Stimulated activated naive CD8-positive, alpha-beta T cell treated with anti-CD3 and anti-CD28 coated beads, Interleukin-15, amount 100 ng/mL, for 72 hours (primary cell): ENCODE results near the gene MED29.

Experiments
- ATAC-seq: fragments of 150-1000 bp; cut with Tn5 transposase; 2 replicates; pipeline ENCODE4 v1.10.0; 2021; ENCODE audit warnings: mild to moderate bottlenecking, moderate library complexity
- DNase-seq, 2 donors: peaks; one replicate each; pipeline ENCODE4 v3.0.0; 2021 to 2022
- H3K27ac Mint-ChIP-seq, 2 donors: one replicate each; pipeline ENCODE4 v1.8.0; 2022; ENCODE audit warnings: mild to moderate bottlenecking in 2 of 2, mixed read lengths in 2 of 2, moderate library complexity in 2 of 2
- H3K27me3 Mint-ChIP-seq: one replicate; pipeline ENCODE4 v1.8.0; 2022; ENCODE audit warnings: mixed read lengths
- H3K4me1 Mint-ChIP-seq: one replicate; pipeline ENCODE4 v1.8.0; 2022; ENCODE audit warnings: mild to moderate bottlenecking, mixed read lengths
- H3K4me3 Mint-ChIP-seq, 2 donors: one replicate each; pipeline ENCODE4 v1.8.0; 2022; ENCODE audit warnings: mild to moderate bottlenecking in 2 of 2, mixed read lengths in 2 of 2, moderate library complexity in 1 of 2
- H3K9me3 Mint-ChIP-seq, 2 donors: one replicate each; pipeline ENCODE4 v1.8.0; 2022; ENCODE audit warnings: mixed read lengths in 2 of 2

Gene MED29

GRCh38 chr19:39410831-39411080 lies 19.6 kb downstream of the MED29 start:
- H3K27ac Mint-ChIP-seq, result peak overlapping the region; percentile 96 to 97
- ATAC-seq (no peak), DNase-seq (no peak)
- no peaks in the 10 kb centered on the region for H3K27me3 Mint-ChIP-seq
- H3K4me1 Mint-ChIP-seq, result peaks cover 68% of the 10 kb centered on the region
- H3K9me3 Mint-ChIP-seq, result no peaks in the 10 kb centered on the region
- H3K4me3 Mint-ChIP-seq, result peak overlapping the region; percentile 91

- Mint-ChIP-seq H3K4me1 (peaks cover 64% of the 10 kb centered on the region), H3K4me3 (peak overlapping the region; percentile 91), H3K27me3 (no peaks in the 10 kb centered on the region), H3K27ac (peak overlapping the region; percentile 95 to 100), H3K9me3 (no peaks in the 10 kb centered on the region)
- no peak for ATAC-seq
- no peak for DNase-seq
Measured at GRCh38 chr19:39411081-39411831, 20.1 kb downstream of the MED29 start.

DNA sequence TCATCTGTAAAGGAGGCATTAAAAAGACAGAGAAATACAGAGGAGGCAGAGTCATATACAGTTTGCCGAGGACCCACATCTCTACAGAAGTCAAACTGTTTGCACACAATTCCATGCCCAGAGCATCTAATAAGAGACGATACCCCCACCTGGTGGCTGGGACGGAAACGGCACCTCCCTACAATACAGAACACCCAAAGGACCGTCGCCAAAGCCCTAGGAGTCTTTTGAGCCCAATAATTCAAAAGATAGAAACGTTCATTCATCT lies 20.6 kb downstream of the MED29 start:
- H3K4me1 Mint-ChIP-seq, result peaks cover 61% of the 10 kb centered on the region
- ATAC-seq, result peak; percentile 61
- H3K4me3 Mint-ChIP-seq, result peak overlapping the region; percentile 91
- H3K27ac Mint-ChIP-seq, result peak overlapping the region; percentile 95 to 100
- no peaks in the 10 kb centered on the region for H3K27me3 Mint-ChIP-seq
- DNase-seq, result peak; percentile 90
- no peaks in the 10 kb centered on the region for H3K9me3 Mint-ChIP-seq

GRCh38 chr19:39412100-39412866 lies 21.1 kb downstream of the MED29 start, which contains the start of gene PLEKHG2:
TSS of gene PLEKHG2 (plus strand) at chr19:39412669. CDS start at chr19:39414087, 1,418 bp downstream.
- ATAC-seq, result peak; percentile 78

GRCh38 chr19:39412867-39413271 lies 21.7 kb downstream of the MED29 start:
- DNase-seq (no peak), ATAC-seq (no peak)
- H3K27ac Mint-ChIP-seq, result peak overlapping the region; percentile 84 to 95
- peak overlapping the region; percentile 91 for H3K4me3 Mint-ChIP-seq
- H3K9me3 Mint-ChIP-seq, result no peaks in the 10 kb centered on the region
- peaks cover 59% of the 10 kb centered on the region for H3K4me1 Mint-ChIP-seq
- no peaks in the 10 kb centered on the region for H3K27me3 Mint-ChIP-seq

More at GRCh38 chr19:39412100-39412866, 21.1 kb downstream of the MED29 start, which contains the start of gene PLEKHG2:
- Mint-ChIP-seq H3K27me3 (no peaks in the 10 kb centered on the region), H3K4me1 (peaks cover 61% of the 10 kb centered on the region), H3K4me3 (peak within 1 kb of the TSS; percentile 91 to 98), H3K9me3 (no peaks in the 10 kb centered on the region), H3K27ac (peak within 1 kb of the TSS; percentile 95 to 100)
- DNase-seq, result peak; percentile 98 to 99

GRCh38 chr19:39413272-39413910 lies 22.2 kb downstream of the MED29 start:
- peak overlapping the region; percentile 91 to 95 for H3K27ac Mint-ChIP-seq
- H3K27me3 Mint-ChIP-seq, result no peaks in the 10 kb centered on the region
- DNase-seq (no peak), ATAC-seq (no peak)
- peak overlapping the region; percentile 91 to 98 for H3K4me3 Mint-ChIP-seq
- H3K9me3 Mint-ChIP-seq, result no peaks in the 10 kb centered on the region
- H3K4me1 Mint-ChIP-seq, result peaks cover 54% of the 10 kb centered on the region

GRCh38 chr19:39413911-39414608 lies 22.9 kb downstream of the MED29 start:
- Mint-ChIP-seq H3K9me3 (no peaks in the 10 kb centered on the region), H3K4me3 (peak overlapping the region; percentile 91 to 98), H3K4me1 (peaks cover 47% of the 10 kb centered on the region), H3K27me3 (no peaks in the 10 kb centered on the region), H3K27ac (peak overlapping the region; percentile 87 to 91)
- DNase-seq (no peak), ATAC-seq (no peak)

GRCh38 chr19:39415111-39416046 lies 24.2 kb downstream of the MED29 start:
- H3K4me1 Mint-ChIP-seq, result peaks cover 40% of the 10 kb centered on the region
- H3K4me3 Mint-ChIP-seq, result peak overlapping the region in 1 of 2 donors; percentile 14
- H3K27me3 Mint-ChIP-seq, result no peaks in the 10 kb centered on the region
- DNase-seq (no peak), ATAC-seq (no peak)
- H3K9me3 Mint-ChIP-seq, result no peaks in the 10 kb centered on the region
- no peak overlapping the region for H3K27ac Mint-ChIP-seq

DNA sequence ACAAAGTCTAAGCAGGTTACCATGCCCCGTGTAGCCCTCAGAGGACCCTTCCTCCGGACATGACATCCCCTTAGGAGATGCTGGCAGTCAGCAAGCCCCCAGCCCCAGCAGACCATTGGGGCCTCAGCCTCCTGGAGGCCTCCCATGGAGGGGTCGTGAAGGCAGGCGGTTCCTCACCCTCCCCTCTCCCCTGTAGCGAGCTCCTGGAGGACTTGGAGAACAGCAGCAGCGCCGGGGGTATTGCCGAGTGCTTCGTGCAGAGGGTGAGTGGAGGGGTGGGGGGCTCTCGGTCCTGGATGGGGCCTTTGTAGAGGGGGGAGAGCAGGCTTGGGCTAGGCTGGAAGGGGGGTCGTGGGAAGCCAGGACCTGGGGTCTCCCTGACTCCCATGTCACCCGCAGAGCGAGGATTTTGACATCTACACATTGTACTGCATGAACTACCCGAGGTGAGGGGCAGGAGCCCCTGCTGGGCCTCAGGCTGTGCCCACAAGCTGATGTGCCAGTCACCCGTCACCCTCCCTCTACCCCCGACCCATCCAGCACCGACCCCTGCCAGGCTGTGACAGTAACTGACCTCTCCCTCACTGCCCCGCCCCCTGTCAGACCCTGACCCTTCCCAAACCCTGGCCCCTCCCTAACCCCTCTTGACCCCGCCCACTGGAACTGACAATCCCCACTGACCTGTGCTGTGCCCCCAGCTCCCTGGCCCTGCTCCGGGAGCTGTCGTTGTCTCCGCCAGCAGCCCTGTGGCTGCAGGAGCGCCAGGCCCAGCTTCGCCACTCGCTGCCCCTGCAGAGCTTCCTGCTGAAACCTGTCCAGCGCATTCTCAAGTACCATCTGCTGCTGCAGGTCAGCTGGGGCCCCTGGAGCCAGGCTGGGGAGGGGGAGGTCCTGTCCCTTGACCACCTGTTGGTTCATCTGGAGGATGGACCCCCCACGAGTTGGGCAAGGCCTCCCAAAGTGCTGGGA lies 25.3 kb downstream of the MED29 start:
- no peaks in the 10 kb centered on the region for H3K27me3 Mint-ChIP-seq
- H3K4me1 Mint-ChIP-seq, result peaks cover 30% of the 10 kb centered on the region
- ATAC-seq (no peak), DNase-seq (no peak)
- H3K4me3 Mint-ChIP-seq, result no peak overlapping the region
- H3K9me3 Mint-ChIP-seq, result no peaks in the 10 kb centered on the region
- H3K27ac Mint-ChIP-seq, result peak overlapping the region in 1 of 2 donors; percentile 68

DNA sequence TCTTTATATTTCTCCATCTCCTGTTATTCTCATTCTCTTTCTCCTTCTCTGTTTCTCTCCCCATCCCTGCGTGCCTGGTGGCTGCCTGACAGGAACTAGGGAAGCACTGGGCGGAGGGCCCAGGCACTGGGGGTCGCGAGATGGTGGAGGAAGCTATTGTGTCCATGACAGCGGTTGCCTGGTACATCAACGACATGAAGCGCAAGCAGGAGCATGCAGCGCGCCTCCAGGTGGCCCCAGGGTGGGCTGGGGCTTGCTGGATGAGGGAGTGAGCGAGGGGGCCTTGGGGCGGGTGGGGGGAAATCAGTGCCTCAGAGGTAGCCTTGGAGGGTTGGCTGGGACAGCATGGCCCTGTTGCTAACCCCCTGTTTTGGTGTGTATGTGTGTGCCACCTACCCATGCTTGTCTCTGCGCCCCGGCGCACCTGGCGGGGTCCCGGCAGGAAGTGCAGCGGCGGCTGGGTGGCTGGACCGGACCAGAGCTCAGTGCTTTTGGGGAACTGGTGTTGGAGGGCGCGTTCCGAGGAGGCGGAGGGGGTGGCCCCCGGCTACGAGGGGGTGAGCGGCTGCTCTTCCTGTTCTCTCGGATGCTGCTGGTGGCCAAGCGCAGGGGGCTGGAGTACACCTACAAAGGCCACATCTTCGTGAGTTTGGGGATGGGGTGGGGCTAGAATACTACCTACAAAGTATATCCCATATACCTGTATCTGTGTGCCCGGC lies 26.4 kb downstream of the MED29 start:
- H3K4me1 Mint-ChIP-seq, result peaks cover 20% of the 10 kb centered on the region
- H3K4me3 Mint-ChIP-seq, result no peak overlapping the region
- H3K27ac Mint-ChIP-seq, result peak overlapping the region in 1 of 2 donors; percentile 49
- ATAC-seq, result no peak
- no peaks in the 10 kb centered on the region for H3K27me3 Mint-ChIP-seq
- H3K9me3 Mint-ChIP-seq, result no peaks in the 10 kb centered on the region
- DNase-seq, result no peak

GRCh38 chr19:39419003-39419402 lies 27.8 kb downstream of the MED29 start:
- Mint-ChIP-seq H3K27me3 (no peaks in the 10 kb centered on the region), H3K27ac (no peak overlapping the region), H3K4me1 (peaks cover 14% of the 10 kb centered on the region), H3K9me3 (no peaks in the 10 kb centered on the region), H3K4me3 (no peak overlapping the region)
- no peak for ATAC-seq
- DNase-seq, result no peak

DNA sequence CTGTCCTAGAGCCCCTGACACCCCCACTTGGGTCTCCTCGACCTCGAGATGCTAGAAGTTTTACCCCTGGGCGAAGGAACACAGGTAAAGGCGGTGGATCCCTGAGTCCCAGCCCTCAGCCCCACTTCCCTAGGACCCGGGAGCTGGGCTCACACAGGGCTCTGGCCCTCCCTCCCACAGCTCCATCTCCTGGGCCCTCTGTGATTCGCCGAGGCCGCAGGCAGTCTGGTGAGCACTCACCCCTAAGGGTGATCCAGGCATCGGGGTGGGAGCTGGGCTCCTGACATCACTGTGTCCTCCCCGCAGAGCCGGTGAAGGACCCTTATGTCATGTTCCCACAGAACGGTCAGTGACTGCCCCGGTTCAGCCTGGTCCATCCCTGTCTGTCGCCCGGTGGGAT lies 29.6 kb downstream of the MED29 start:
- H3K4me1 Mint-ChIP-seq, result no peaks in the 10 kb centered on the region
- no peaks in the 10 kb centered on the region for H3K9me3 Mint-ChIP-seq
- H3K27me3 Mint-ChIP-seq, result no peaks in the 10 kb centered on the region
- ATAC-seq, result no peak
- no peak overlapping the region for H3K4me3 Mint-ChIP-seq
- no peak overlapping the region for H3K27ac Mint-ChIP-seq
- DNase-seq, result no peak

- Mint-ChIP-seq H3K27ac (no peak overlapping the region), H3K4me3 (no peak overlapping the region), H3K9me3 (no peaks in the 10 kb centered on the region), H3K27me3 (no peaks in the 10 kb centered on the region), H3K4me1 (no peaks in the 10 kb centered on the region)
- ATAC-seq (no peak), DNase-seq (no peak)
Measured at GRCh38 chr19:39422020-39422419, 30.8 kb downstream of the MED29 start.
